Central memory CD8-positive, alpha-beta T cell (primary cell): ENCODE data around the gene ITSN1.

Experiments used
- ATAC-seq: fragments of 150-1000 bp; cut with Tn5 transposase; replicated peaks from 2 replicates; pipeline ENCODE4 v1.10.0; 2022; ENCODE audit warnings: mild to moderate bottlenecking, moderate FRiP score, moderate number of reproducible peaks; ENCODE audit not compliant: poor library complexity, severe bottlenecking; ENCODE audit errors: extremely low read depth
- DNase-seq, 2 donors: peaks; one replicate each; pipeline ENCODE4 v3.0.0; 2021; ENCODE audit warnings: low spot score in 2 of 2
- H3K27ac Mint-ChIP-seq: one replicate; pipeline ENCODE4 v1.8.0; 2022; ENCODE audit warnings: low read depth, mild to moderate bottlenecking, moderate library complexity, mixed read lengths
- H3K27me3 Mint-ChIP-seq: one replicate; pipeline ENCODE4 v1.8.0; 2022; ENCODE audit warnings: mixed read lengths
- H3K36me3 Mint-ChIP-seq: one replicate; pipeline ENCODE4 v1.8.0; 2022; ENCODE audit warnings: mild to moderate bottlenecking, moderate library complexity, mixed read lengths; ENCODE audit not compliant: insufficient read depth
- H3K4me1 Mint-ChIP-seq: one replicate; pipeline ENCODE4 v1.8.0; 2022; ENCODE audit warnings: mixed read lengths
- H3K4me3 Mint-ChIP-seq: one replicate; pipeline ENCODE4 v1.8.0; 2022; ENCODE audit warnings: mild to moderate bottlenecking, moderate library complexity, mixed read lengths
- H3K9me3 Mint-ChIP-seq: one replicate; pipeline ENCODE4 v1.8.0; 2022; ENCODE audit warnings: mixed read lengths

The ITSN1 gene

GRCh38 chr21:33883118-33883517 lies 240.8 kb downstream of the ITSN1 start:
- no peaks in the 10 kb centered on the region for H3K9me3 Mint-ChIP-seq
- peaks cover 19% of the 10 kb centered on the region for H3K27me3 Mint-ChIP-seq
- no peaks in the 10 kb centered on the region for H3K4me1 Mint-ChIP-seq
- no peak overlapping the region for H3K27ac Mint-ChIP-seq
- no peaks in the 10 kb centered on the region for H3K36me3 Mint-ChIP-seq
- ATAC-seq (no peak), DNase-seq (no peak)
- H3K4me3 Mint-ChIP-seq = no peak overlapping the region

- no peak overlapping the region for H3K27ac Mint-ChIP-seq
- no peaks in the 10 kb centered on the region for H3K36me3 Mint-ChIP-seq
- DNase-seq = no peak
- H3K4me3 Mint-ChIP-seq = no peak overlapping the region
- peaks cover 19% of the 10 kb centered on the region for H3K27me3 Mint-ChIP-seq
- H3K9me3 Mint-ChIP-seq = no peaks in the 10 kb centered on the region
- H3K4me1 Mint-ChIP-seq = no peaks in the 10 kb centered on the region
- ATAC-seq = no peak
These were observed 242.3 kb downstream of the ITSN1 start for GRCh38 chr21:33884376-33885171.

- Mint-ChIP-seq H3K27me3 (peaks cover 19% of the 10 kb centered on the region), H3K4me3 (no peak overlapping the region), H3K9me3 (no peaks in the 10 kb centered on the region), H3K27ac (no peak overlapping the region), H3K36me3 (no peaks in the 10 kb centered on the region), H3K4me1 (no peaks in the 10 kb centered on the region)
- DNase-seq = no peak
- ATAC-seq = no peak
These were observed 242.8 kb downstream of the ITSN1 start for GRCh38 chr21:33885172-33885514.

GRCh38 chr21:33886321-33886720 lies 244.0 kb downstream of the ITSN1 start:
- no peak overlapping the region for H3K4me3 Mint-ChIP-seq

GRCh38 chr21:33890187-33890586 lies 247.9 kb downstream of the ITSN1 start:
- DNase-seq = no peak
- H3K27ac Mint-ChIP-seq = no peak overlapping the region
- ATAC-seq = no peak

More at GRCh38 chr21:33886321-33886720, 244.0 kb downstream of the ITSN1 start:
- H3K4me1 Mint-ChIP-seq = no peaks in the 10 kb centered on the region
- DNase-seq (no peak), ATAC-seq (no peak)
- H3K36me3 Mint-ChIP-seq = no peaks in the 10 kb centered on the region
- no peaks in the 10 kb centered on the region for H3K9me3 Mint-ChIP-seq
- peaks cover 28% of the 10 kb centered on the region for H3K27me3 Mint-ChIP-seq
- H3K27ac Mint-ChIP-seq = no peak overlapping the region

GRCh38 chr21:33892853-33893252 lies 250.6 kb downstream of the ITSN1 start:
- no peak overlapping the region for H3K4me3 Mint-ChIP-seq
- no peak overlapping the region for H3K27ac Mint-ChIP-seq
- ATAC-seq (no peak), DNase-seq (no peak)
- H3K36me3 Mint-ChIP-seq = peaks cover 1% of the 10 kb centered on the region
- H3K27me3 Mint-ChIP-seq = peaks cover 31% of the 10 kb centered on the region
- H3K4me1 Mint-ChIP-seq = peaks cover 13% of the 10 kb centered on the region
- no peaks in the 10 kb centered on the region for H3K9me3 Mint-ChIP-seq

More at GRCh38 chr21:33890187-33890586, 247.9 kb downstream of the ITSN1 start:
- Mint-ChIP-seq H3K4me1 (peaks cover 8% of the 10 kb centered on the region), H3K27me3 (peaks cover 26% of the 10 kb centered on the region), H3K36me3 (no peaks in the 10 kb centered on the region), H3K9me3 (no peaks in the 10 kb centered on the region), H3K4me3 (no peak overlapping the region)

GRCh38 chr21:33893917-33894316 lies 251.6 kb downstream of the ITSN1 start:
- DNase-seq (no peak), ATAC-seq (no peak)
- H3K36me3 Mint-ChIP-seq = peaks cover 1% of the 10 kb centered on the region
- peaks cover 13% of the 10 kb centered on the region for H3K4me1 Mint-ChIP-seq
- H3K9me3 Mint-ChIP-seq = no peaks in the 10 kb centered on the region
- H3K4me3 Mint-ChIP-seq = no peak overlapping the region
- H3K27ac Mint-ChIP-seq = no peak overlapping the region
- peaks cover 31% of the 10 kb centered on the region for H3K27me3 Mint-ChIP-seq

- peak; percentile 10 to 15 for DNase-seq
- peaks cover 5% of the 10 kb centered on the region for H3K36me3 Mint-ChIP-seq
- H3K27me3 Mint-ChIP-seq = peaks cover 31% of the 10 kb centered on the region
- H3K27ac Mint-ChIP-seq = no peak overlapping the region
- peak; percentile 58 for ATAC-seq
- H3K9me3 Mint-ChIP-seq = no peaks in the 10 kb centered on the region
- peaks cover 13% of the 10 kb centered on the region for H3K4me1 Mint-ChIP-seq
- H3K4me3 Mint-ChIP-seq = peak overlapping the region; percentile 44
These were observed 252.5 kb downstream of the ITSN1 start for GRCh38 chr21:33894736-33895288.

- Mint-ChIP-seq H3K4me1 (peaks cover 13% of the 10 kb centered on the region), H3K27ac (no peak overlapping the region), H3K4me3 (no peak overlapping the region), H3K27me3 (peaks cover 29% of the 10 kb centered on the region), H3K9me3 (no peaks in the 10 kb centered on the region), H3K36me3 (peaks cover 6% of the 10 kb centered on the region)
- ATAC-seq (no peak), DNase-seq (no peak)
These were observed 253.1 kb downstream of the ITSN1 start for GRCh38 chr21:33895356-33895755.

GRCh38 chr21:33896691-33897090 lies 254.4 kb downstream of the ITSN1 start:
- no peak overlapping the region for H3K27ac Mint-ChIP-seq
- H3K9me3 Mint-ChIP-seq = no peaks in the 10 kb centered on the region
- peaks cover 8% of the 10 kb centered on the region for H3K36me3 Mint-ChIP-seq
- peaks cover 13% of the 10 kb centered on the region for H3K4me1 Mint-ChIP-seq
- H3K27me3 Mint-ChIP-seq = peaks cover 22% of the 10 kb centered on the region
- H3K4me3 Mint-ChIP-seq = no peak overlapping the region
- DNase-seq = no peak
- ATAC-seq = no peak

- Mint-ChIP-seq H3K4me3 (no peak overlapping the region), H3K9me3 (no peaks in the 10 kb centered on the region), H3K27ac (no peak overlapping the region), H3K36me3 (peaks cover 10% of the 10 kb centered on the region), H3K4me1 (peaks cover 13% of the 10 kb centered on the region), H3K27me3 (peaks cover 22% of the 10 kb centered on the region)
- ATAC-seq (no peak), DNase-seq (no peak)
These were observed 254.8 kb downstream of the ITSN1 start for GRCh38 chr21:33897098-33897497.

GRCh38 chr21:33897739-33898138 lies 255.4 kb downstream of the ITSN1 start:
- Mint-ChIP-seq H3K9me3 (no peaks in the 10 kb centered on the region), H3K36me3 (peaks cover 15% of the 10 kb centered on the region), H3K4me3 (no peak overlapping the region), H3K27ac (no peak overlapping the region), H3K27me3 (peaks cover 22% of the 10 kb centered on the region), H3K4me1 (peaks cover 13% of the 10 kb centered on the region)
- DNase-seq = no peak
- ATAC-seq = no peak

- peaks cover 22% of the 10 kb centered on the region for H3K27me3 Mint-ChIP-seq
- DNase-seq = no peak
- no peak for ATAC-seq
- peaks cover 13% of the 10 kb centered on the region for H3K4me1 Mint-ChIP-seq
- peaks cover 20% of the 10 kb centered on the region for H3K36me3 Mint-ChIP-seq
- no peak overlapping the region for H3K4me3 Mint-ChIP-seq
- no peak overlapping the region for H3K27ac Mint-ChIP-seq
- no peaks in the 10 kb centered on the region for H3K9me3 Mint-ChIP-seq
These were observed 256.3 kb downstream of the ITSN1 start for GRCh38 chr21:33898586-33898985.
